Chondrocyte (in vitro differentiated cells): ENCODE results near the gene MARK4. TPM values are rescaled to one million over a fixed set of nuclear protein-coding genes. Genes with fewer than 3 reads are reported as not detected.

Experiments
- DNase-seq: peaks from one replicate; pipeline ENCODE4 v3.0.0; 2021; ENCODE audit warnings: mixed read lengths, low spot score
- H3K27ac Mint-ChIP-seq: one replicate; pipeline ENCODE4 v1.8.0; 2021; ENCODE audit warnings: mild to moderate bottlenecking, moderate library complexity, mixed read lengths; ENCODE audit not compliant: unreplicated experiment
- H3K27me3 Mint-ChIP-seq: 2 replicates; pipeline ENCODE4 v1.8.0; 2021; ENCODE audit warnings: low read depth, mixed read lengths
- H3K36me3 Mint-ChIP-seq: 2 replicates; pipeline ENCODE4 v1.8.0; 2021; ENCODE audit warnings: low read depth, mixed read lengths
- H3K4me1 Mint-ChIP-seq: 2 replicates; pipeline ENCODE4 v1.8.0; 2021; ENCODE audit warnings: low read depth, mild to moderate bottlenecking, mixed read lengths
- H3K4me3 Mint-ChIP-seq: one replicate; pipeline ENCODE4 v1.8.0; 2021; ENCODE audit warnings: mild to moderate bottlenecking, moderate library complexity, mixed read lengths; ENCODE audit not compliant: unreplicated experiment
- H3K9me3 Mint-ChIP-seq: 2 replicates; pipeline ENCODE4 v1.8.0; 2021; ENCODE audit warnings: low read depth, mixed read lengths
- total RNA-seq: library from RNA; stranded (reverse); gene quantifications from 3 replicates; pipeline ENCODE4 v1.2.1, GENCODE V29; 2021
- TF ChIP-seq, protein P1 (sequence below): fragments of 200-600 bp; sonication (generic); IDR thresholded peaks from 2 replicates; pipeline ENCODE4 v1.5.0; 2021; ENCODE audit warnings: antibody characterized with exemption, mild to moderate bottlenecking, moderate library complexity

Gene MARK4
- total RNA-seq, 1 donor from 2014 or later = 46.3 TPM

DNA sequence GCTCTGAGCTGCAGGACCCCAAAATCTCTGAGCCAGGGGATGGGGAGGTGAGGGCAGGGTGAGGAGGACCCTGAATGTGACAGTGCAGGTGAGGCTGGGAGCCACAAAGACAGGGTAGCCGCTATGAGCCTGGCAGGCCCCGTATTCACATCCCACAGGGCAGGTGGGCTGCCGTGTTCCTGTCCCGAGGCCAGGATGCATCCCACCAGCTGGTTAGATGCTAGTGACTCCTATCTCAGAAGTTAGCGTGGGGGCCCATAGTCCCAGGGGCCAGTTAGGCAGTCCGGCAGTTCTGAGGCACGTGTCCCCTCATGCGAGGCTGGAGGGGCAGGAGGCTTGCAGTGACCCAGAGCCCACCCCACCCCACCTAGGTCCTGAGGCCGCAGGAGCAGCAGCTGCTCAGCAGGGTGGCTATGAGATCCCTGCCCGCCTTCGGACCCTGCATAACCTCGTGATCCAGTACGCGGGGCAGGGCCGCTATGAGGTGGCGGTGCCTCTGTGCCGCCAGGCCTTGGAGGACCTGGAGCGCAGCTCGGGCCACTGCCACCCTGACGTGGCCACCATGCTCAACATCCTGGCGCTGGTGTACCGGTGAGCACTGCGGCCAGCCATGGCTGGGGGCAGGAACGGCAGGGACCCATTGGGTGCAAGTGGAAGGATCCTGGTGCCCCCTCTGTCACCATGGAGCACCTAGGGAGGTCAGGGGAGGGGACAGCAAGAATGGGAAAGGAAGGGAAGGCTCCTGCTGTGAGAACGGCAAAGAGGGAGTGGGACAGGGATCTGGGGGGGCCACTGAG lies 96.7 kb downstream of the MARK4 start:
- Mint-ChIP-seq H3K9me3 (no peaks in the 10 kb centered on the region), H3K36me3 (peaks cover 13% of the 10 kb centered on the region), H3K4me1 (no peaks in the 10 kb centered on the region), H3K4me3 (no peak overlapping the region), H3K27ac (no peak overlapping the region), H3K27me3 (peaks cover 2% of the 10 kb centered on the region)
- TF ChIP-seq, protein P1, sequence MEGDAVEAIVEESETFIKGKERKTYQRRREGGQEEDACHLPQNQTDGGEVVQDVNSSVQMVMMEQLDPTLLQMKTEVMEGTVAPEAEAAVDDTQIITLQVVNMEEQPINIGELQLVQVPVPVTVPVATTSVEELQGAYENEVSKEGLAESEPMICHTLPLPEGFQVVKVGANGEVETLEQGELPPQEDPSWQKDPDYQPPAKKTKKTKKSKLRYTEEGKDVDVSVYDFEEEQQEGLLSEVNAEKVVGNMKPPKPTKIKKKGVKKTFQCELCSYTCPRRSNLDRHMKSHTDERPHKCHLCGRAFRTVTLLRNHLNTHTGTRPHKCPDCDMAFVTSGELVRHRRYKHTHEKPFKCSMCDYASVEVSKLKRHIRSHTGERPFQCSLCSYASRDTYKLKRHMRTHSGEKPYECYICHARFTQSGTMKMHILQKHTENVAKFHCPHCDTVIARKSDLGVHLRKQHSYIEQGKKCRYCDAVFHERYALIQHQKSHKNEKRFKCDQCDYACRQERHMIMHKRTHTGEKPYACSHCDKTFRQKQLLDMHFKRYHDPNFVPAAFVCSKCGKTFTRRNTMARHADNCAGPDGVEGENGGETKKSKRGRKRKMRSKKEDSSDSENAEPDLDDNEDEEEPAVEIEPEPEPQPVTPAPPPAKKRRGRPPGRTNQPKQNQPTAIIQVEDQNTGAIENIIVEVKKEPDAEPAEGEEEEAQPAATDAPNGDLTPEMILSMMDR = no peak
- DNase-seq = peak; percentile 85

DNA sequence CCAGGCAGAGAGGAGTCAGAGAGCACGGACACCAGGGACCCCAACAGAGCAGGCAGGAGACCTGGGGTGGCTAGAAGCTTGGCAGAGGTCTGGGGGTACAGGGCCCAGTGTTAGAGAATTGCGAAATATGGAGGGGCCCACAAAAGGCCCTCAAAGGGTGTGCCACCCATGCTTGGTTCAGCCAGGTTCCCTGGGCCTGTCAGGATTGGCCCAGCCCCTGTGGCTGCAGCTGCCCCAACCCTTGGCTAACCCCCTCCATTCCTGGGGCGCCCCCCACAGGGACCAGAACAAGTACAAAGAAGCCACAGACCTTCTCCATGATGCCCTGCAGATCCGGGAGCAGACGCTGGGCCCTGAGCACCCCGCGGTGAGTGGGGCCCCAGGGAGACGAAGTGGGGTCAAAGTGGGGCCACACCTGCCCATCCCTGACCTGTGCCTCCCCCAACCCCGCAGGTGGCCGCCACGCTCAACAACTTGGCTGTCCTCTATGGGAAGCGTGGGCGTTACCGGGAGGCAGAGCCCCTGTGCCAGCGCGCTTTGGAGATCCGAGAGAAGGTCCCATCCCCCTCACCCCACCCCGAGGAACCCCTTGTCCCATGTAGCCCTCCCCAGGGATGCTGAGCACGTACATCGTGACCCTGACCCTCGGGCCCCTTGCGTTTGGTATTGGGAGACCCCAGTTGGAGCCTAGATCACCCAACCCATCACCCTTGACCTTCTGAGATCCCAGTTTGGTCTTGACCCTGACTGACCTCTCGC lies 97.5 kb downstream of the MARK4 start:
- Mint-ChIP-seq H3K27me3 (peaks cover 2% of the 10 kb centered on the region), H3K4me3 (no peak overlapping the region), H3K27ac (no peak overlapping the region), H3K36me3 (peaks cover 17% of the 10 kb centered on the region), H3K9me3 (no peaks in the 10 kb centered on the region), H3K4me1 (no peaks in the 10 kb centered on the region)
- DNase-seq = peak; percentile 88
- TF ChIP-seq, protein P1 = no peak

DNA sequence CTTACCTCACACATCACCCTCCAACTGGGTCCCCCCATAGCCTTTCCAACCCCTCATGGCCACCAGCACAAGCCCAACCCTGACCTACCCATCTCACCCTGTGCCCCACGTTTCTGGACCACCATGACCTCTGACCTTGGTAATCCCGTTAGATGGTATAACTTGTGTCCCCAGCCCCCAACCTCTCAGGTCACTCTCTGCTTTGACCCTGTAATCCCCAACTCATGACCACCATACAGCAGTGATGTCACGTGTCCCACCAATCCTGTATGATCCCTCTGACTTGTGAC lies 98.0 kb downstream of the MARK4 start:
- Mint-ChIP-seq H3K4me1 (no peaks in the 10 kb centered on the region), H3K4me3 (no peak overlapping the region), H3K27me3 (peaks cover 2% of the 10 kb centered on the region), H3K27ac (no peak overlapping the region), H3K36me3 (peaks cover 18% of the 10 kb centered on the region), H3K9me3 (no peaks in the 10 kb centered on the region)
- no peak for DNase-seq
- TF ChIP-seq, protein P1 = no peak

DNA sequence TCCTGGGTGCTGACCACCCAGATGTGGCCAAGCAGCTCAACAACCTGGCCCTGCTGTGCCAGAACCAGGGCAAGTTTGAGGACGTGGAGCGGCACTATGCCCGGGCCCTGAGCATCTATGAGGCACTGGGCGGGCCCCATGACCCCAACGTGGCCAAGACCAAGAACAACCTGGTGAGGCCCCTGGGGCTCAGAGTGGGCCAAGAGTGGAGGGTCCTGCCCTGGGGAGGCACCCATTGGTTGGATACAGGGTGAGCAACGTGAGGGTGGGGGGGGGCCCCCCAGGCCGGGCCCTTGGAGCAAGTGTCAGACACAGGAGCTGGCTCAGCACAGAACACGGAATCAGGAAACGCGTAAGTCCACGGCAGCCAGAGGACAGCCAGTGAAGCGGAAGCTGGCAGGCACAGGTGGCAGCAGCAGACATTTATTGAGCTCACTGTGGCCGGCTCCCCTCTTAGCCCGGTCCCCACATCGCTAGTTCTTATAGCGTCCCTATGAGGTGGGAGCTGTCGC lies 98.4 kb downstream of the MARK4 start:
- peaks cover 2% of the 10 kb centered on the region for H3K27me3 Mint-ChIP-seq
- H3K4me3 Mint-ChIP-seq = no peak overlapping the region
- DNase-seq = no peak
- no peaks in the 10 kb centered on the region for H3K9me3 Mint-ChIP-seq
- H3K4me1 Mint-ChIP-seq = no peaks in the 10 kb centered on the region
- H3K36me3 Mint-ChIP-seq = peaks cover 18% of the 10 kb centered on the region
- TF ChIP-seq, protein P1 = no peak
- H3K27ac Mint-ChIP-seq = no peak overlapping the region

DNA sequence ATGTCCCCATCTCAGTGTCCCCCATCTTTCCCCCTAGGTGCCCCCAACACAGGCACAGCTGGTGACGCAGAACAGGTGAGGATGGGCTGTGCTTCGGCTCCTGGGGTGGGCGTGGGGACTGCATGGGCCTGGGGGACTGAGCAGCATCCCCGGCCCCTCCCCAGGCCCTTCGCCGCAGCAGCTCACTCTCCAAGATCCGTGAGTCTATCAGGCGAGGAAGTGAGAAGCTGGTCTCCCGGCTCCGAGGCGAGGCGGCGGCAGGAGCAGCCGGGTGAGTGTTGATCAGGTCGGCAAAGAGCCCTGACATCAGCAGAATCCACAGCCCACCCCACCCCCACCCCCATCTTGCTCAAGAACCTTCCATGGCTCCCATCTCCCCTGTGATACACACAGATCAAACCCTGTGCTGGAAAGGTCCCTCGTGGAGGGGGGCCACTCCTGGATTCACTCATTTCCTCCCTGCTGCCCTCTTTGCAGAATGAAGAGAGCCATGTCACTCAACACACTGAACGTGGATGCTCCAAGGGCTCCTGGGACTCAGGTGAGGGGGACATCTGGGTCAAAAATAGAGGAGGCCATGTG lies 99.5 kb downstream of the MARK4 start:
- Mint-ChIP-seq H3K4me3 (no peak overlapping the region), H3K27ac (no peak overlapping the region), H3K4me1 (no peaks in the 10 kb centered on the region), H3K27me3 (no peaks in the 10 kb centered on the region), H3K36me3 (peaks cover 22% of the 10 kb centered on the region), H3K9me3 (no peaks in the 10 kb centered on the region)
- TF ChIP-seq, protein P1 = no peak
- no peak for DNase-seq
